Coronary artery (tissue), 2 donors: ENCODE data around the gene SLC44A5.

Experiments
- DNase-seq: peaks from one replicate; pipeline ENCODE4 v3.0.0-alpha.2; 2017; ENCODE audit warnings: low spot score
- H3K27ac ChIP-seq, 2 donors: fragments of 200-600 bp; sonication (generic); one replicate each; pipeline ENCODE4 v1.5.1; 2016 to 2019
- H3K4me3 ChIP-seq: fragments of 200-600 bp; sonication (generic); 2 replicates; pipeline ENCODE4 v1.5.1; 2016; ENCODE audit warnings: mild to moderate bottlenecking, moderate library complexity
- TF ChIP-seq, protein P1 (sequence below): fragments of 200-600 bp; sonication (generic); IDR thresholded peaks from one replicate; pipeline ENCODE4 v1.5.1; 2019; ENCODE audit warnings: antibody characterized with exemption

The SLC44A5 gene

DNA sequence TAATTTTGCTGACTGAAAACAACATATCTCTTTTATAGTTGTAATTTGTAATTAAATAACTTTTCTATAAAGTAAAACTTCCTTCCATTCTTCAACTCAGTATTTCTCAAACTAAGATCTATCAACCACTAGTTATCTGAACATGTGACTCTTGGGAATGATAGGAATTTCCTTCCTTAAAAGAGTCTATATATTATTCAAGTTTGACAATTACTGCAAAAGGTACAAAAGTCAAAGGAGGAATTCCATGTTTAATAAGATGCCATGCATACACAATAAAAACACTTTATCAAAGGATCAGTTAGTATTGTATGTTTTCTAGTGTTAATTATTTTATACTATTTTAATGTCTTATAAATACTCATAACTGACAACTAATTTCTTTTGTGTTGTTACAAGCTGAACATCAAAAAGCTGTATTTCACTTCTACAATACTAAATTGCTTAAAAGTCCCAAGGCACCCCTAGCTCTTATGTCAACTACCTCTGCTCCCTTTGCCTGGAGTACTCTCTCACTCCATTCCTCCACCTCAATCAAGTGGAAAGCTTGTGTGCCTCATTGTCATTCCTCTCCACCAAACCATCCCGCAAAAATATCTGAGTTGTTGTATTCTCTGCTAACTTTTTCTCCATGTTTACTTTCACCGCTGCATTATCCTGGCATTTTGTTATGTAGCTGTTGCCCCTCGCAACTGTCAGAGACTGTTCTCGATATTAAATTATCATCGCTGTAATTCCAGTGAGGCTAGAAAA, 67.9 kb downstream of the SLC44A5 start:
- Histone ChIP-seq H3K4me3 (no peak overlapping the region), H3K27ac (no peak overlapping the region)
- TF ChIP-seq, protein P1, sequence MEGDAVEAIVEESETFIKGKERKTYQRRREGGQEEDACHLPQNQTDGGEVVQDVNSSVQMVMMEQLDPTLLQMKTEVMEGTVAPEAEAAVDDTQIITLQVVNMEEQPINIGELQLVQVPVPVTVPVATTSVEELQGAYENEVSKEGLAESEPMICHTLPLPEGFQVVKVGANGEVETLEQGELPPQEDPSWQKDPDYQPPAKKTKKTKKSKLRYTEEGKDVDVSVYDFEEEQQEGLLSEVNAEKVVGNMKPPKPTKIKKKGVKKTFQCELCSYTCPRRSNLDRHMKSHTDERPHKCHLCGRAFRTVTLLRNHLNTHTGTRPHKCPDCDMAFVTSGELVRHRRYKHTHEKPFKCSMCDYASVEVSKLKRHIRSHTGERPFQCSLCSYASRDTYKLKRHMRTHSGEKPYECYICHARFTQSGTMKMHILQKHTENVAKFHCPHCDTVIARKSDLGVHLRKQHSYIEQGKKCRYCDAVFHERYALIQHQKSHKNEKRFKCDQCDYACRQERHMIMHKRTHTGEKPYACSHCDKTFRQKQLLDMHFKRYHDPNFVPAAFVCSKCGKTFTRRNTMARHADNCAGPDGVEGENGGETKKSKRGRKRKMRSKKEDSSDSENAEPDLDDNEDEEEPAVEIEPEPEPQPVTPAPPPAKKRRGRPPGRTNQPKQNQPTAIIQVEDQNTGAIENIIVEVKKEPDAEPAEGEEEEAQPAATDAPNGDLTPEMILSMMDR = no peak
- DNase-seq = no peak

DNA sequence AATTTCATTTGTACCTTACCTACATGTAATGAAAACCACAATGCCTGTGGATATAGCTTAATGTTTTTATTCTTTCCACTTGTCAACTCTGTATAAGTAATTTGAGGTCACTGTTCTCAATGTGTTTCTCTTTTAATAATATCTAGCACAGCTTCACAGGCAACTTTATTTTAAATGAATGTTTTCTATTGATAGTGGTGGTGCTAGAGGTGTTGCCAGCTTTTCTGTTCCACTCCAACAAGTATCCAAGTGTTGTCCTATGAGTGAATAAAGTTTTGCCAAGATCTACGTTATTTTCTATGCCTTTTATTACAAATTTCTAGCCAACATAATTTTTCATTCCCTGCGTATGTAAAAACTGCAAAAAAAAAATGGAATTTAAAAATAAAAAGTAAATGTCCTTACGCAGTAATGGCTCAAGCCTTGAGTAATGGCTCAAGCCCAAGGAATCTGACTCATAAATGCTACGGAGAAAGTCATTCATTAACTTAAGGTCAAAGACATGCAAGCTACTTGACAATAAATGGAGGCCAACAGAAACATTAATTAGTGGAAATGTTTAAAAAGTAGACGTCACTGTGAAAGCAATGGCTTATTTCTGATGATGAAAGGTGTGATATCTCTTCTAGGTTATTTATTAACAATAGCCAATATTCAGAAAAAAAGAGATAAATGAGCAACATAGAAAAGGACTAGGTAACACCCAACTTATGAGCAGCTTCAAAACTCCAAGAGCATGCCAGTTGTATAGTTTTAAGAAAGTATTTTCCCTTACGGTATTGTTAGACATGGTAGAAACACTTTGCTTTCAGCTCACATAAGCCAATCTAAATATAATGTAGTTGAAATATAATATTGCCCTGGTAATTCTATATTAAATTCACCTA, 71.4 kb downstream of the SLC44A5 start:
- TF ChIP-seq, protein P1 = no peak
- H3K27ac ChIP-seq = no peak overlapping the region
- no peak for DNase-seq
- no peak overlapping the region for H3K4me3 ChIP-seq

DNA sequence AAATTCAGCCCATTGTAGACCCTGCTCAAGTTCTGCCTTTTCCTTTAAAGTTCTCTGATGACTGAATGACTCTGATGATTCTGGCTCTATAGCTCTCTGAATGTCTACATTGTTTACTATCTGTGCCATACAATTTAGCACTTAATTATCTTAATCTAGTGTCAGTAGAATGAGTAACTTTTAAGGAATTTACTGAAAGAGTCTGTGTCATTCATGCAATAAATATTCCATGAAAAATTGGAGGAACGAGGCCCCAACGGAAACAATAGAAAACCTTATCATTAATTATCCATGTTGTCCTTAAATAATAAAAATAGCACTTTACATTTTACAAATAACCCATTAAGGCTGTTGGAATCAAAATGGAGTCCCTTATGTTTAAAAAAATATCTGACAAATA, 77.8 kb downstream of the SLC44A5 start:
- TF ChIP-seq, protein P1 = no peak
- Histone ChIP-seq H3K27ac (no peak overlapping the region), H3K4me3 (no peak overlapping the region)
- no peak for DNase-seq

DNA sequence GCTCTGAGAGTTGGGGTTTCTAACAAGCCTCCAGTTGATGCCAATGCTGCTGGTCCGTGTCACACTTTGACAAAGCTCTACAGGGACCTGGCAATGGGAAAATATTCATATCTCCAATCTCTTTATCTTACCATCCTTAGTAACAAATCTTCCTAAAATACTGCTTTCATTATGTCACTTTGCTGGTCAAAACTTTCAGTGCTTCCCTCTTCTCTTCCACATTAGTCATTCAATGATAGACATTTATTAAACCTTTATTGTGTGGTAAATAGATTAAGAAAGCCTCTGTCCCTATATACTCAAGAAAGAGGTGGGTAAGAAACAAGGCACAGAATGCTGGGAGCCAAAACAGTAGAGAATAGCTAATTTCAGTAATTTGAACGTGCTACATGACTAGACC, 79.3 kb downstream of the SLC44A5 start:
- Histone ChIP-seq H3K27ac (no peak overlapping the region), H3K4me3 (no peak overlapping the region)
- no peak for DNase-seq
- TF ChIP-seq, protein P1 = no peak

DNA sequence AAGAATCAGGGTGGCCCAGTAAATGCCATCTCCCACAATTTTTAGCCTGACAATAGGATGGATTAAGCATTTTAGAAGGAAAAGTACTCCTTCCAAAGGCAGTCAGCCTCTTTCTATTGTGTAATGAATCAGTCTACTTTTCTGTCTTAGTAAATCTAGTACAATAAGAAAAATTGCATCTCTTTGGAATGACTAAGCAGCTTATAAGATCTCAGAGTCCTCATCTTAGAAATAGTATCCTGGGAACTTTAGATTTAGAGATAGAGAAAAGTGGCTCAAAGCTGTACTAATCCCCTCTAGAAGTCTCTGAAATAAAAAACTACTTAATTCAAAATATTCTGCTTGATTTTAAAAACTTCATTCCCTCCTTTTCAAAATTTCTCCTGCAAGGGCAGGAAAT, 81.4 kb downstream of the SLC44A5 start:
- H3K27ac ChIP-seq = no peak overlapping the region
- TF ChIP-seq, protein P1 = no peak
- DNase-seq = no peak
- no peak overlapping the region for H3K4me3 ChIP-seq

DNA sequence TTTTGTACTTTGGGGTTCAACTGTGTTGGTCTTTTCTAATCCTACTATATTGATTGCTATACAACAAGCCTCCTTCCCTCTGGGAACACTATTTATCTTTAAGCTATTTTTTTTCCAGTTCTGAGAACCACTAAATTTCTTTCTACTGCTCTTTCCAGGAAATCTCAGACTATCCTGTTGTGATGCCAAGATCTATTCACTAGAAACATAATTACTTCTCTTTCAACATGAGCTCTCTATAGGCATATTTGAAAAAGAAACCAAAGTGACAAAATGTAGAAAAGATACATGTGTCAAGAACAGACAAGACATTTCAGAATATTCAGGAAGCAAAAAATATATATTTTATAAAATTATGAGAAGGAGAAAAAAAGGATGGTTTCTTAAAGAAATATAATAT, 82.9 kb downstream of the SLC44A5 start:
- TF ChIP-seq, protein P1 = no peak
- DNase-seq = no peak

More for the DNA sequence above, 82.9 kb downstream of the SLC44A5 start:
- H3K27ac ChIP-seq = no peak overlapping the region
- H3K4me3 ChIP-seq = no peak overlapping the region
